ENCODE measurements around the gene ASAP3. TPM values are rescaled to one million over a fixed set of nuclear protein-coding genes. Genes with fewer than 3 reads are reported as not detected.

Gene ASAP3
- polyA plus RNA-seq, 1 experiment, result 33.9 TPM

DNA sequence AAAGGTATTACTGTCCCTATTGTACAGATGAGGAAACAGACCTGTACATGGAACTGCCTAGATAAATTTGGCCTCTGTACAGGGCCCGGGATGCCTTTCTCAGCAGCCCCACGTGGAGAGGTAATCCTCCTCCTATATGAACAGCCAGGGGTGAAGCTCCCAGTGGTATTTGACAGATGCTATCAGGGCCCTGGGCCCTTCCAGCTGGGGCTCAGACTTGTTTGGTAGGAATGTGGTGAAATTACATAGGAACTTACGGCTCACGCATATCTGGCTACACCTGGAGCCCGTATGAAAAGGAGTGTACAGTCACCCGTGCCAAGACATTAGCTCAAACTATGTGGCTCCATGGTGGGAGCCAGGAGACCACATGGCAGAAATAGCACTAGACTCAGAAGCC, 34.7 kb downstream of the ASAP3 start:
- no peak overlapping the region for H3K4me3 ChIP-seq (ENCODE audit: low read depth, low read length)
- peaks cover 4% of the 10 kb centered on the region for H3K36me3 ChIP-seq (ENCODE audit: control insufficient read depth, insufficient read depth, low read length)
- no peaks in the 10 kb centered on the region for H3K27me3 ChIP-seq (ENCODE audit: control insufficient read depth, insufficient read depth, low read length)
- ChIA-PET CTCF (interaction anchor here (1.0 kb wide), 2 partner anchors 8 to 12 kb away, joined by 3 read pairs; no protein-coding TSS in a partner anchor), POLR2A (no interaction called here)
- DNase-seq (ENCODE audit: low read depth), result no peak
- TF ChIP-seq, protein P1, sequence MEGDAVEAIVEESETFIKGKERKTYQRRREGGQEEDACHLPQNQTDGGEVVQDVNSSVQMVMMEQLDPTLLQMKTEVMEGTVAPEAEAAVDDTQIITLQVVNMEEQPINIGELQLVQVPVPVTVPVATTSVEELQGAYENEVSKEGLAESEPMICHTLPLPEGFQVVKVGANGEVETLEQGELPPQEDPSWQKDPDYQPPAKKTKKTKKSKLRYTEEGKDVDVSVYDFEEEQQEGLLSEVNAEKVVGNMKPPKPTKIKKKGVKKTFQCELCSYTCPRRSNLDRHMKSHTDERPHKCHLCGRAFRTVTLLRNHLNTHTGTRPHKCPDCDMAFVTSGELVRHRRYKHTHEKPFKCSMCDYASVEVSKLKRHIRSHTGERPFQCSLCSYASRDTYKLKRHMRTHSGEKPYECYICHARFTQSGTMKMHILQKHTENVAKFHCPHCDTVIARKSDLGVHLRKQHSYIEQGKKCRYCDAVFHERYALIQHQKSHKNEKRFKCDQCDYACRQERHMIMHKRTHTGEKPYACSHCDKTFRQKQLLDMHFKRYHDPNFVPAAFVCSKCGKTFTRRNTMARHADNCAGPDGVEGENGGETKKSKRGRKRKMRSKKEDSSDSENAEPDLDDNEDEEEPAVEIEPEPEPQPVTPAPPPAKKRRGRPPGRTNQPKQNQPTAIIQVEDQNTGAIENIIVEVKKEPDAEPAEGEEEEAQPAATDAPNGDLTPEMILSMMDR (IDR thresholded peaks at IDR 0.05; ENCODE audit: insufficient read depth, low read depth, low read length), result no peak

GRCh38 chr1:23448846-23449245, 35.1 kb downstream of the ASAP3 start:
- no peak for DNase-seq (ENCODE audit: low read depth)
- ChIA-PET CTCF (interaction anchor here (1.0 kb wide), 1 partner anchor 9 kb away, joined by 3 read pairs; no protein-coding TSS in a partner anchor), POLR2A (no interaction called here)
- TF ChIP-seq, protein P1 (IDR thresholded peaks at IDR 0.05; ENCODE audit: insufficient read depth, low read depth, low read length), result no peak
- peaks cover 4% of the 10 kb centered on the region for H3K36me3 ChIP-seq (ENCODE audit: control insufficient read depth, insufficient read depth, low read length)
- no peak overlapping the region for H3K4me3 ChIP-seq (ENCODE audit: low read depth, low read length)
- no peaks in the 10 kb centered on the region for H3K27me3 ChIP-seq (ENCODE audit: control insufficient read depth, insufficient read depth, low read length)

GRCh38 chr1:23446661-23447310, 37.2 kb downstream of the ASAP3 start:
- no peaks in the 10 kb centered on the region for H3K27me3 ChIP-seq (ENCODE audit: control insufficient read depth, insufficient read depth, low read length)
- ChIA-PET POLR2A (no interaction called here), CTCF (no interaction called here)
- H3K4me3 ChIP-seq (ENCODE audit: low read depth, low read length), result no peak overlapping the region
- TF ChIP-seq, protein P1 (IDR thresholded peaks at IDR 0.05; ENCODE audit: insufficient read depth, low read depth, low read length), result no peak
- DNase-seq (ENCODE audit: low read depth), result no peak
- H3K36me3 ChIP-seq (ENCODE audit: control insufficient read depth, insufficient read depth, low read length), result peaks cover 9% of the 10 kb centered on the region

DNA sequence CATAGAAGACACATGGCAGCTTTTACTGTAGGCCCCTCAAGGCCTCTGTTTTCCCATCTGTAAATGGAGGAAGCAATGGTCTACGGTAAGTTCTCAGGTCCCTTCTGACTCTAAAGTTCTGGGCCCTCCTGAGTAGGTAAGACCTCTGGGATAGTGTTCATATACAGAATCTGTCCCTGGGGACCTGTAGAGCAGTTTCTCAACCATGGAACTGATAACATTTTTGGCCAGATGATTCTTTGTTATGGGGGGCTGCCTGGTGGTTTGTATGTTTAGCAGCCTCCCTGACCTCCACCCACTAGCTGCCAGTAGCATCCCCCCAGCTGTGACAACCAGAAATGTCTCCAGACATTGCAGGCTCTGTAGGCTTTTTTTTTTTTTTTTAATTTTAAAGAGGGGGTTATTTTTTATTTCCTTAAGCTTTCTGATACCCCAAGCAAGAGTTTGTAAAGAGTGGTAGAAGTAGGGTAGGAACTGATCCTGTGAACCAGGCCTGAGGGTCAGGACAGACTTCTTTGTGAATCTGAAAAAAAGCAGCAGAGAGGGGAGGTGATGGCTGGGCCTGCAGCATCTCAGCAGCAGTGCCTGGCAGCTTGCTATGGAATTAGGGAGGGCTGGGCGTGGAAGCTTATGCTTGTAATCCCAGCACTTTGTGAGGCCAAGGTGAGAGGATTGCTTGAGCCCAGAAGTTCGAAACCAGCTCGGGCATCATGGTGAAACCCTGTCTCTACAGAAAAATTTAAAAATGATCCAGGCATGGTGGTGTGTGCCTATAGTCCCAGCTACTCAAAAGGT, 39.2 kb downstream of the ASAP3 start:
- ChIA-PET POLR2A (interaction anchor here (0.6 kb wide), 1 partner anchor 29 kb away, joined by 3 read pairs; no protein-coding TSS in a partner anchor), CTCF (interaction anchor here (0.9 to 1.6 kb wide), 4 partner anchors 9 to 53 kb away, joined by 3 to 4 read pairs (median 4); no protein-coding TSS in a partner anchor)
- H3K4me3 ChIP-seq (ENCODE audit: low read depth, low read length), result no peak overlapping the region

More for the DNA sequence above, 39.2 kb downstream of the ASAP3 start:
- TF ChIP-seq, protein P1 (IDR thresholded peaks at IDR 0.05; ENCODE audit: insufficient read depth, low read depth, low read length), result no peak
- DNase-seq (ENCODE audit: low read depth), result no peak
- Histone ChIP-seq H3K27me3 (ENCODE audit: control insufficient read depth, insufficient read depth, low read length) (no peaks in the 10 kb centered on the region), H3K36me3 (ENCODE audit: control insufficient read depth, insufficient read depth, low read length) (peaks cover 14% of the 10 kb centered on the region)

Measured in BJ (cell line).